Activated CD8-positive, alpha-beta memory T cell treated with anti-CD3 and anti-CD28 coated beads for 24 hours (primary cell): ENCODE data around the gene EPHB3.

Experiments
- DNase-seq: peaks from one replicate; pipeline ENCODE4 v3.0.0-alpha.2; 2020

The EPHB3 gene

GRCh38 chr3:184581331-184581855 is 19.8 kb downstream of the EPHB3 start:
- no peak for DNase-seq

- DNase-seq = no peak
These were observed 21.3 kb downstream of the EPHB3 start for GRCh38 chr3:184582646-184583577.

- no peak for DNase-seq
These were observed 22.2 kb downstream of the EPHB3 start for GRCh38 chr3:184583578-184584451.

GRCh38 chr3:184584464-184584891 is 22.9 kb downstream of the EPHB3 start:
- DNase-seq = no peak

GRCh38 chr3:184585545-184585944 is 24.0 kb downstream of the EPHB3 start:
- DNase-seq = no peak

GRCh38 chr3:184586851-184587250 is 25.3 kb downstream of the EPHB3 start:
- no peak for DNase-seq

GRCh38 chr3:184588776-184589175 is 27.2 kb downstream of the EPHB3 start:
- no peak for DNase-seq

GRCh38 chr3:184590795-184591194 is 29.2 kb downstream of the EPHB3 start:
- DNase-seq = no peak

- DNase-seq = no peak
These were observed 30.2 kb downstream of the EPHB3 start for GRCh38 chr3:184591789-184592188.

GRCh38 chr3:184592371-184593219 is 31.0 kb downstream of the EPHB3 start:
- DNase-seq = no peak

- DNase-seq = no peak
These were observed 31.8 kb downstream of the EPHB3 start for GRCh38 chr3:184593220-184593927.

- DNase-seq = no peak
These were observed 32.3 kb downstream of the EPHB3 start for GRCh38 chr3:184593928-184594303.

- DNase-seq = no peak
These were observed 32.9 kb downstream of the EPHB3 start for GRCh38 chr3:184594371-184595001.

- DNase-seq = no peak
These were observed 34.1 kb downstream of the EPHB3 start for GRCh38 chr3:184595726-184596125.

- no peak for DNase-seq
These were observed 34.6 kb downstream of the EPHB3 start for GRCh38 chr3:184596233-184596632.

- no peak for DNase-seq
These were observed 35.4 kb downstream of the EPHB3 start for GRCh38 chr3:184596886-184597575.

- DNase-seq = no peak
These were observed 36.4 kb downstream of the EPHB3 start for GRCh38 chr3:184597829-184598573.

GRCh38 chr3:184598574-184598927 is 37.0 kb downstream of the EPHB3 start:
- no peak for DNase-seq

- DNase-seq = no peak
These were observed 37.6 kb downstream of the EPHB3 start for GRCh38 chr3:184599143-184599542.
